HEK293T (cell line): ENCODE measurements around the gene SPRR2G.

Source experiments
- BHLHE40 ChIP-seq: fragments of 450-650 bp; IDR thresholded peaks from 2 replicates; pipeline ENCODE4 v1.6.1; 2016; ENCODE audit warnings: mild to moderate bottlenecking, moderate library complexity, borderline replicate concordance
- L3MBTL2 ChIP-seq: fragments of 450-650 bp; conservative IDR thresholded peaks from 2 replicates; pipeline ENCODE4 v1.6.1; 2016; ENCODE audit warnings: mild to moderate bottlenecking
- SP1 ChIP-seq: fragments of 450-650 bp; IDR thresholded peaks from 2 replicates; pipeline ENCODE4 v1.6.1; 2017
- TARDBP ChIP-seq: fragments of 450-650 bp; IDR thresholded peaks from 2 replicates; pipeline ENCODE4 v1.6.1; 2016

DNA sequence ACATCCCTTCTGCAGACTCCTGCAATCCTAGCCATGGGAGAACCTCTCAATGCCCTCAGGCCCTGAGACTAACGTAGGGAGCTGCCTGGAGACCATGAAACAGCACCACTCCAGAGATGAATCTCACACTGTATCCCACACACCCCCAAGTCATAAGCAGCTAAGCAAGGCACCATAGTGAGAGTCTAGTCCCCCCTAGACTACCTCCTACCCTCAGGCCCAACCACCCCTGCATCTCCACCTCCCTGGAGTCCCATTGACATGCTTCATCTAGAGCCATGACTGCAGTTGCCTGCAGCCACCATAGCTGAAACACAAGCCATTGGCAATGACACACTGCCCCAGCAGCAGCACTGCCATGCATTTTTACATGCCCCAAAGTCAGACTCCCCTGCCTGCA lies 17.4 kb downstream of the SPRR2G start:
- no peak for TF ChIP-seq L3MBTL2
- no peak for TF ChIP-seq SP1
- no peak for TF ChIP-seq BHLHE40
- no peak for TF ChIP-seq TARDBP
